CD4-positive, alpha-beta memory T cell (primary cell): ENCODE results near the gene SLC6A3. TPM values are rescaled to one million over a fixed set of nuclear protein-coding genes. Genes with fewer than 3 reads are reported as not detected.

Experiments used
- CTCF ChIA-PET: fragments of 350-600 bp; sonication (Branson Sonifier 250); formaldehyde crosslinking; loops from one replicate; lab custom pipeline; 2021; ENCODE audit warnings: inconsistent platforms; ENCODE audit not compliant: partially characterized antibody; lab: Charles Lee
- POLR2A ChIA-PET: fragments of 350-600 bp; sonication (Branson Sonifier 250); formaldehyde crosslinking; loops from one replicate; lab custom pipeline; 2021; ENCODE audit not compliant: partially characterized antibody; lab: Charles Lee
- DNase-seq, 5 donors: peaks; one replicate each; pipeline versions ENCODE4 v3.0.0 to v3.0.0-alpha.2; 2020 to 2022; ENCODE audit warnings: mixed read lengths in 1 of 5
- H3K27ac ChIP-seq: one replicate; pipeline ENCODE4 v1.7.0; 2013; ENCODE audit warnings: low read depth, low read length
- H3K27me3 ChIP-seq: 2 replicates; pipeline ENCODE4 v1.7.0; 2013; ENCODE audit warnings: mild to moderate bottlenecking, low read length, moderate library complexity; ENCODE audit not compliant: insufficient read depth
- H3K36me3 ChIP-seq: 2 replicates; pipeline ENCODE4 v1.7.0; 2013; ENCODE audit warnings: mild to moderate bottlenecking, low read length, moderate library complexity; ENCODE audit not compliant: insufficient read depth
- H3K4me1 ChIP-seq: 2 replicates; pipeline ENCODE4 v1.7.0; 2013; ENCODE audit warnings: mild to moderate bottlenecking, low read length, moderate library complexity; ENCODE audit not compliant: insufficient read depth
- H3K4me3 ChIP-seq, 2 donors: one replicate each; pipeline ENCODE4 v1.7.0; 2013; ENCODE audit warnings: low read length in 2 of 2, mild to moderate bottlenecking in 1 of 2
- H3K9me3 ChIP-seq, 2 donors: one replicate each; pipeline ENCODE4 v1.7.0; 2013; ENCODE audit warnings: low read length in 2 of 2, control low read depth in 1 of 2; ENCODE audit not compliant: control insufficient read depth in 1 of 2
- H3K27ac Mint-ChIP-seq, 7 donors: one replicate each; pipeline ENCODE4 v1.8.0; 2020 to 2021; ENCODE audit warnings: mixed read lengths in 7 of 7, mild to moderate bottlenecking in 6 of 7, inconsistent platforms in 3 of 7, moderate library complexity in 3 of 7
- H3K27me3 Mint-ChIP-seq, 2 donors: one replicate each; pipeline ENCODE4 v1.8.0; 2020 to 2021; ENCODE audit warnings: mixed read lengths in 2 of 2
- H3K36me3 Mint-ChIP-seq, 2 donors: one replicate each; pipeline ENCODE4 v1.8.0; 2020 to 2021; ENCODE audit warnings: mixed read lengths in 2 of 2, inconsistent platforms in 1 of 2, mild to moderate bottlenecking in 1 of 2
- H3K4me1 Mint-ChIP-seq, 4 donors: one replicate each; pipeline ENCODE4 v1.8.0; 2020 to 2021; ENCODE audit warnings: mixed read lengths in 4 of 4, mild to moderate bottlenecking in 1 of 4
- H3K4me3 Mint-ChIP-seq, 8 donors: one replicate each; pipeline ENCODE4 v1.8.0; 2020 to 2021; ENCODE audit warnings: mixed read lengths in 8 of 8, mild to moderate bottlenecking in 7 of 8, moderate library complexity in 6 of 8, inconsistent platforms in 3 of 8
- H3K9me3 Mint-ChIP-seq, 8 donors: one replicate each; pipeline ENCODE4 v1.8.0; 2020 to 2021; ENCODE audit warnings: mixed read lengths in 8 of 8, mild to moderate bottlenecking in 5 of 8, inconsistent platforms in 3 of 8, moderate library complexity in 1 of 8
- intact Hi-C: fragments of 100-400 bp; cut with micrococcal nuclease; formaldehyde crosslinking; loops from one replicate; pipeline ENCODE4 v1.15.1; 2023
- polyA plus RNA-seq, 2 donors: library from polyadenylated mRNA; unstranded; fragments of 300-500 nt; fragmentation: Illumina TruSeq; gene quantifications; one replicate each; pipeline ENCODE4 v1.2.3, GENCODE V29; 2021
- total RNA-seq, 2 experiments: library from RNA; stranded (reverse); gene quantifications; one replicate each; pipeline ENCODE4 v1.2.3, GENCODE V29; 2021

The SLC6A3 gene
- total and polyA plus RNA-seq, 4 experiments from 2014 or later = not detected

- no peak for DNase-seq
- H3K36me3 ChIP-seq = peaks cover 43% of the 10 kb centered on the region
- intact Hi-C loops = no loop called here
- H3K27ac ChIP-seq = no peak overlapping the region
- no peaks in the 10 kb centered on the region for H3K4me1 ChIP-seq
- no peak overlapping the region for H3K4me3 ChIP-seq
- H3K27me3 ChIP-seq = no peaks in the 10 kb centered on the region
- no peaks in the 10 kb centered on the region for H3K9me3 Mint-ChIP-seq
- CTCF ChIA-PET = no interaction called here
- no peaks in the 10 kb centered on the region for H3K9me3 ChIP-seq
- H3K4me1 Mint-ChIP-seq = peaks cover 0 to 1% (median 0%) of the 10 kb centered on the region in 4 donors
- no peaks in the 10 kb centered on the region for H3K27me3 Mint-ChIP-seq
- peaks cover 17 to 52% of the 10 kb centered on the region in 2 donors for H3K36me3 Mint-ChIP-seq
- POLR2A ChIA-PET = no interaction called here
- H3K27ac Mint-ChIP-seq = no peak overlapping the region
- H3K4me3 Mint-ChIP-seq = no peak overlapping the region
These were observed 29.1 kb upstream of the SLC6A3 start for GRCh38 chr5:1474183-1474839.

DNA sequence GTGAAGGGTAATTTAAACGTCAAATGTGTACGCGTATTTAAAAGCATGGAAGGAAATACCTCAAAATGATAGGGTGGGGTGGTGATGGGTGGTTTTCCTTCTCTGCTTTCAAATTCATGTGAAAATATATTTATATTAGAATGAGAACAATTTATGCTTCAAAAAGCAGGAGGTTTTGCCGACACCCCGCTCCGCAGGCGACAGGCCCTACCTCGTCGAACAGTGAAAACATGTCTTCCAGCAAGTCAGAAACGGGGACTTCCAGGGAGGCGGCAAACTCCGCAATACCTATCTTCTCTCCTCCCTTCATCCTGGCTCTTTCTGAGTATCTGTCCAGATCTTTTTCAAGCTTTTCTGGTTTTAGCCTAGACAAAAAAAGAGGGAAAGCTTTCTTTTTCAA is 28.5 kb upstream of the SLC6A3 start:
- Mint-ChIP-seq H3K36me3 (peaks cover 17 to 51% of the 10 kb centered on the region in 2 donors), H3K4me1 (peaks cover 0 to 1% (median 0%) of the 10 kb centered on the region in 4 donors), H3K9me3 (no peaks in the 10 kb centered on the region), H3K4me3 (peak overlapping the region in 1 of 8 donors; percentile 32), H3K27me3 (no peaks in the 10 kb centered on the region), H3K27ac (no peak overlapping the region)
- intact Hi-C loops = no loop called here
- POLR2A ChIA-PET = no interaction called here
- H3K4me3 ChIP-seq = no peak overlapping the region
- no peaks in the 10 kb centered on the region for H3K27me3 ChIP-seq
- no peak overlapping the region for H3K27ac ChIP-seq
- DNase-seq = no peak
- CTCF ChIA-PET = no interaction called here
- H3K9me3 ChIP-seq = no peaks in the 10 kb centered on the region
- no peaks in the 10 kb centered on the region for H3K4me1 ChIP-seq
- H3K36me3 ChIP-seq = peaks cover 43% of the 10 kb centered on the region

DNA sequence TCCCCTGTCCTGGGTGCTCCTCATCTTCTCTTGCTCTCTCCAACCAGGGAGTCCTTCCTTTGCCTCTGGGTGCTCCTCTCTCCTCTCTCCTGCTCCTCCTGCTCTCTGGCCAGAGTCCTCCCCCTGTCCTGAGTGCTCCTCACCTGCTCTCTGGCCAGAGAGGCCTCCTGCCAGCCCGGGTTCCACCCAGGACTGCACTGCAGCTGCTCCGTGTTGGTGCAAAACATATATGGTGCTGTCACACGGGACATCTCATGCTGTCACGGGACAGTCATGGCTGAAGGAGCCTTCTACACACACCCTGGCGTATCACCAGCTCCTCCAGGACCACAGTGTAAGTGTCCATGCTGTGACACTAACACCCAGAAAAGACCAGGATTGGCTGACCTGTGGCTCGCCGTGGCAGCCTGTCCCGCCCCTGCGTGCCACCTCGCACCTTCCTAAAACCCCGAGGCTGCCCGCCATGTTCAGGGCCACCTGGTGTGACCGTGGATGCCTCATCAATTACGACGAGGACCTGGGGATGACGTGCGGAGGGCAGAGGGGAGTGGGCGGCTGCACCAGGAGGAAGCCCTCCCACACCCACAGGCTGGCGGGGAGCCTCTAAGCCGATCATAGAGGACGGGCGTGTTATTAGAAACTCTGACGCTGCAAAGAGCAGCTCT is 27.9 kb upstream of the SLC6A3 start:
- Mint-ChIP-seq H3K4me3 (peak overlapping the region in 1 of 8 donors; percentile 32), H3K36me3 (peaks cover 17 to 51% of the 10 kb centered on the region in 2 donors), H3K9me3 (no peaks in the 10 kb centered on the region), H3K27ac (peak overlapping the region in 1 of 7 donors; percentile 59), H3K4me1 (peaks cover 0 to 1% (median 0%) of the 10 kb centered on the region in 4 donors), H3K27me3 (no peaks in the 10 kb centered on the region)
- POLR2A ChIA-PET = no interaction called here
- H3K9me3 ChIP-seq = no peaks in the 10 kb centered on the region
- intact Hi-C loops = no loop called here
- no peak for DNase-seq
- H3K27me3 ChIP-seq = no peaks in the 10 kb centered on the region
- no peaks in the 10 kb centered on the region for H3K4me1 ChIP-seq
- peaks cover 40% of the 10 kb centered on the region for H3K36me3 ChIP-seq
- H3K4me3 ChIP-seq = no peak overlapping the region
- CTCF ChIA-PET = no interaction called here
- H3K27ac ChIP-seq = no peak overlapping the region

DNA sequence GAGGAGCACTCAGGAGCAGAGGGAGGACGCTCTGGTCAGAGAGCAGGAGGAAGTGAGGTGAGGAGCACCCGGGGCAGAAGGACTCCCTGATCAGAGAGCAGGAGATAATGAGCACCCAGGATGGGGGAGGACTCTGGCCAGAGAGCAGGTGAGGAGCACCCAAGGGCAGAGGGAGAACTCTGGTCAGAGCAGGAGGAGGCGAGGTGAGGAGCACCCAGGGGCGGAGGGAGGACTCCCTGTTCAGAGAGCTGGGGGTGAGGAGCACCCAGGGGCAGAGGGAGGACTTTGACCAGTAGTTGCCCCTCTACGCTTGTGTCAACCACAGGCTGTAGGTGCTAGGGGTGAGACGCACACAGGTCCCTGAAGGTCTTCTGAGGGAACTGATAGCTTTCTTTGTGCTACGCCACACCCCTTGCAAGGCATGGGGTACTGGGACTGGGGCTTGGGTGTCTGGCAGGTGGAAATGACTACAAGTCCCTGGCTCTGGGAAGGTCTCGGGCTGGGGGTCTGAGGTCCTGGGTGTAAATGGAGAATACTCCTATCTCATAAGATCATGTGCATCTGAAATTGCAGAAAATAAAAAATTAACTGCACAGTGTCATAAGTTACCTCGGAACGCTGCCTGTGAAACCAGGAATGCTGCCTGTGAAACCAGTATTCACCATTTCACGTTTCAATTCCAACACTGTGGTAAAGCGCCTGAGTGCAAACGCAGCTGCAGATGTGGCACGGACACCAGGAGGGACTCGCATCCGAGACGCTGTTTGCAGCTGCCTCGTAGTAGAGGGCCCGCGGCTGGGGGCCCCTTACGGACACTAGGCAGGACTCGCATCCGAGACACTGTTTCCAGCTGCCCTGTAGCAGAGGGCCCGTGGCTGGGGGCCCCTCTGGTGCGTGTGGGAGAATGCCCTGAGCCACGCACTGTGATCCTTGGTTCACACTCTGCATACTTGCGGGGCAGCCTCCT is 27.0 kb upstream of the SLC6A3 start:
- Histone ChIP-seq H3K4me1 (no peaks in the 10 kb centered on the region), H3K9me3 (no peaks in the 10 kb centered on the region), H3K36me3 (peaks cover 37% of the 10 kb centered on the region), H3K27ac (no peak overlapping the region), H3K27me3 (no peaks in the 10 kb centered on the region), H3K4me3 (no peak overlapping the region)
- no peak for DNase-seq
- Mint-ChIP-seq H3K27ac (no peak overlapping the region), H3K4me3 (no peak overlapping the region), H3K36me3 (peaks cover 17 to 46% of the 10 kb centered on the region in 2 donors), H3K4me1 (peaks cover 0 to 1% (median 0%) of the 10 kb centered on the region in 4 donors), H3K9me3 (no peaks in the 10 kb centered on the region), H3K27me3 (no peaks in the 10 kb centered on the region)
- intact Hi-C loops = no loop called here
- ChIA-PET CTCF (no interaction called here), POLR2A (no interaction called here)

- H3K27me3 Mint-ChIP-seq = no peaks in the 10 kb centered on the region
- Histone ChIP-seq H3K36me3 (peaks cover 28% of the 10 kb centered on the region), H3K9me3 (no peaks in the 10 kb centered on the region), H3K4me1 (no peaks in the 10 kb centered on the region), H3K27me3 (no peaks in the 10 kb centered on the region), H3K4me3 (no peak overlapping the region), H3K27ac (no peak overlapping the region)
- POLR2A ChIA-PET = no interaction called here
- peaks cover 13 to 36% of the 10 kb centered on the region in 2 donors for H3K36me3 Mint-ChIP-seq
- CTCF ChIA-PET = no interaction called here
- no peak overlapping the region for H3K4me3 Mint-ChIP-seq
- H3K27ac Mint-ChIP-seq = peak overlapping the region in 2 of 7 donors; percentile 36 to 65
- no peak for DNase-seq
- intact Hi-C loops = no loop called here
- peaks cover 0 to 1% (median 0%) of the 10 kb centered on the region in 4 donors for H3K4me1 Mint-ChIP-seq
- H3K9me3 Mint-ChIP-seq = no peaks in the 10 kb centered on the region
These were observed 26.1 kb upstream of the SLC6A3 start for GRCh38 chr5:1471240-1471853.

DNA sequence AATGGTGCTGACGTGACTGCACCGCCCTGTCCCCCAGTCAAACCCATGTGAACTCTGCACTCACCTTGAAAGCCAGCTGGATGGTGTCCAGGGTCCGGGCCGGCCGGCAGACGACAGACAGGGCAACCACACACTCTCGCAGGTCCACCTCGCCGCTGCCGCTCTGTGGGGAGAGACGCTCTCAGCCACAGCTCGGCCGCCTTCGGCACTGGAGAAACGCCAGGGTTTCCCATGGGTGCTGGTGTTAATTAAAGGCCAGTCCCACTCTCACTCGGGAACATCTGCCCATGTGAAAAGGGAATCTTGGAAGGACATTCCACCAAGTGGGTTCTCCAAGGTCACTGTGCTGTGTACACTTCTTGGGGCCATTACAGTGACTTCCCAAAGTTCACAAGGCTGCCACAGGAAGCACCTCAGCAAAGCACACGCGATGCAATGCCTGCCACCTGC is 25.5 kb upstream of the SLC6A3 start:
- DNase-seq = no peak
- Mint-ChIP-seq H3K27me3 (no peaks in the 10 kb centered on the region), H3K4me1 (peaks cover 0 to 1% (median 0%) of the 10 kb centered on the region in 4 donors), H3K4me3 (no peak overlapping the region), H3K36me3 (peaks cover 13 to 33% of the 10 kb centered on the region in 2 donors), H3K27ac (peak overlapping the region in 1 of 7 donors; percentile 24), H3K9me3 (no peaks in the 10 kb centered on the region)
- ChIA-PET POLR2A (no interaction called here), CTCF (interaction anchor here (1.4 to 1.5 kb wide), 2 partner anchors 8 to 172 kb away, joined by 4 read pairs; no protein-coding TSS in a partner anchor)
- Histone ChIP-seq H3K4me3 (no peak overlapping the region), H3K27ac (no peak overlapping the region), H3K27me3 (no peaks in the 10 kb centered on the region), H3K4me1 (no peaks in the 10 kb centered on the region), H3K36me3 (peaks cover 24% of the 10 kb centered on the region), H3K9me3 (no peaks in the 10 kb centered on the region)
- intact Hi-C loops = no loop called here
